Common myeloid progenitor, CD34-positive (primary cell): Measurements from ENCODE around the gene HSF4. TPM values are rescaled to one million over a fixed set of nuclear protein-coding genes. Genes with fewer than 3 reads are reported as not detected.

Source experiments
- CTCF ChIA-PET: fragments of 350-600 bp; sonication (Branson Sonifier 250); formaldehyde crosslinking; loops from one replicate; lab custom pipeline; 2021; ENCODE audit warnings: antibody characterized with exemption; lab: Charles Lee
- POLR2A ChIA-PET: fragments of 350-600 bp; sonication (Branson Sonifier 250); formaldehyde crosslinking; loops from one replicate; lab custom pipeline; 2021; ENCODE audit warnings: antibody characterized with exemption; lab: Charles Lee
- DNase-seq, 3 donors: peaks; one replicate each; pipeline versions ENCODE4 v3.0.0 to v3.0.0-alpha.2; 2013
- H3K27ac ChIP-seq, 2 experiments: 1 replicate in 1 of 2; 2 replicates in 1 of 2; pipeline ENCODE4 v1.7.0; 2013; ENCODE audit warnings: inconsistent platforms in 2 of 2, low read length in 2 of 2, mild to moderate bottlenecking in 2 of 2, low read depth in 1 of 2, moderate library complexity in 1 of 2; ENCODE audit not compliant: severe bottlenecking in 2 of 2, insufficient read depth in 1 of 2, poor library complexity in 1 of 2
- H3K27me3 ChIP-seq, 5 experiments: replicated peaks in 2 of 5; 1 replicate in 3 of 5; 2 replicates in 2 of 5; pipeline versions ENCODE4 v1.6.1 to v1.7.0; 2013; ENCODE audit warnings: low read length in 4 of 5, mild to moderate bottlenecking in 2 of 5, moderate library complexity in 2 of 5, inconsistent platforms in 1 of 5; ENCODE audit not compliant: insufficient read depth in 5 of 5, control insufficient read depth in 4 of 5
- H3K36me3 ChIP-seq, 4 experiments: 1 replicate in 2 of 4; 2 replicates in 2 of 4; pipeline versions ENCODE4 v1.6.1 to v1.7.0; 2013; ENCODE audit warnings: low read length in 3 of 4, control low read depth in 1 of 4, mild to moderate bottlenecking in 1 of 4; ENCODE audit not compliant: control insufficient read depth in 4 of 4, insufficient read depth in 4 of 4
- H3K4me1 ChIP-seq, 4 experiments: 1 replicate in 3 of 4; 2 replicates in 1 of 4; pipeline versions ENCODE4 v1.6.1 to v1.7.1; 2013; ENCODE audit warnings: low read length in 3 of 4, mild to moderate bottlenecking in 3 of 4, control low read depth in 1 of 4, inconsistent platforms in 1 of 4, moderate library complexity in 1 of 4; ENCODE audit not compliant: control insufficient read depth in 4 of 4, insufficient read depth in 4 of 4; ENCODE audit errors: control extremely low read depth in 1 of 4
- H3K4me3 ChIP-seq, 7 experiments: 1 replicate in 4 of 7; 2 replicates in 3 of 7; pipeline versions ENCODE4 v1.5.1 to v1.7.0; 2013; ENCODE audit warnings: mild to moderate bottlenecking in 7 of 7, low read length in 6 of 7, moderate library complexity in 6 of 7, inconsistent platforms in 2 of 7, low read depth in 2 of 7, control low read depth in 1 of 7; ENCODE audit not compliant: insufficient read depth in 4 of 7, control insufficient read depth in 1 of 7; ENCODE audit errors: extremely low read depth in 1 of 7
- H3K9me3 ChIP-seq, 5 experiments: 1 replicate in 4 of 5; 2 replicates in 1 of 5; pipeline versions ENCODE4 v1.6.1 to v1.7.1; 2013; ENCODE audit warnings: low read length in 4 of 5, mild to moderate bottlenecking in 2 of 5, inconsistent platforms in 1 of 5, low read depth in 1 of 5, moderate library complexity in 1 of 5; ENCODE audit not compliant: control insufficient read depth in 4 of 5, insufficient read depth in 2 of 5; ENCODE audit errors: control extremely low read depth in 1 of 5
- WGBS: methylation state at CpG from one replicate; pipeline ENCODE4 v1.1.5; 2013; ENCODE audit not compliant: insufficient coverage; 5-methylcytosine and 5-hydroxymethylcytosine counted together
- polyA plus RNA-seq: library from polyadenylated mRNA; unstranded; fragments of 120-200 nt; gene quantifications from one replicate; pipeline ENCODE4 v1.2.1, GENCODE V29; 2013

The HSF4 gene, protein sequence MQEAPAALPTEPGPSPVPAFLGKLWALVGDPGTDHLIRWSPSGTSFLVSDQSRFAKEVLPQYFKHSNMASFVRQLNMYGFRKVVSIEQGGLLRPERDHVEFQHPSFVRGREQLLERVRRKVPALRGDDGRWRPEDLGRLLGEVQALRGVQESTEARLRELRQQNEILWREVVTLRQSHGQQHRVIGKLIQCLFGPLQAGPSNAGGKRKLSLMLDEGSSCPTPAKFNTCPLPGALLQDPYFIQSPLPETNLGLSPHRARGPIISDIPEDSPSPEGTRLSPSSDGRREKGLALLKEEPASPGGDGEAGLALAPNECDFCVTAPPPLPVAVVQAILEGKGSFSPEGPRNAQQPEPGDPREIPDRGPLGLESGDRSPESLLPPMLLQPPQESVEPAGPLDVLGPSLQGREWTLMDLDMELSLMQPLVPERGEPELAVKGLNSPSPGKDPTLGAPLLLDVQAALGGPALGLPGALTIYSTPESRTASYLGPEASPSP
- polyA plus RNA-seq = 6.3 TPM

DNA sequence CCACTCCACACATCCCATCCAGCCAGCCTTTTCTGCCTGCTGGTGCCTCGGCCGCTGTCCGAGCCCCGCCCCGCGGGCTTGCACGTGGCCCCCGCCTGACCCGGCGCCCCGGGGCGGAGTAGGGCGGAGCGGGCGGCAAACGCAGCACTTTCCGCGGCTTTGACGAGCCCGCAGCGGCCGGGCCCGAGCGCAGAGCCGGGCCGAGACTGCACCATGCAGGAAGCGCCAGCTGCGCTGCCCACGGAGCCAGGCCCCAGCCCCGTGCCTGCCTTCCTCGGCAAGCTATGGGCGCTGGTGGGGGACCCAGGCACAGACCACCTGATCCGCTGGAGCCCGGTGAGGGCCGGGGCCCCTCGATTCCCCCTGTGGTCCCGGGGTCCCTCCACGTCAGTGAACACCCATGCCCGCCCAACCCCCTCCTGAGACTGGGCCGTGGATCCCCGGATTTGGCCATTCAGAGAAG, at the start of gene HSF4:
Gene HSF4, plus strand, starts transcription at position 147 of the 463 bp plus-strand sequence. Its CDS starts 67 bp downstream, at position 214.
- Histone ChIP-seq H3K4me3 (peak within 1 kb of the TSS in 6 of 7 experiments; percentile 16 to 66 (median 48)), H3K36me3 (no peaks in the 10 kb centered on the region), H3K27ac (no peak within 1 kb of the TSS), H3K9me3 (no peaks in the 10 kb centered on the region), H3K4me1 (peaks cover 0 to 67% (median 50%) of the 10 kb centered on the region in 4 experiments), H3K27me3 (peaks cover 6 to 86% (median 28%) of the 10 kb centered on the region in 5 experiments)
- no peak for DNase-seq
- ChIA-PET POLR2A (no interaction called here), CTCF (interaction anchor here (1.0 to 1.5 kb wide), 3 partner anchors 9 to 20 kb away, joined by 4 to 5 read pairs (median 5); no protein-coding TSS in a partner anchor)
- under 1% methylated on average over 33 of the region's 41 CpGs for WGBS

DNA sequence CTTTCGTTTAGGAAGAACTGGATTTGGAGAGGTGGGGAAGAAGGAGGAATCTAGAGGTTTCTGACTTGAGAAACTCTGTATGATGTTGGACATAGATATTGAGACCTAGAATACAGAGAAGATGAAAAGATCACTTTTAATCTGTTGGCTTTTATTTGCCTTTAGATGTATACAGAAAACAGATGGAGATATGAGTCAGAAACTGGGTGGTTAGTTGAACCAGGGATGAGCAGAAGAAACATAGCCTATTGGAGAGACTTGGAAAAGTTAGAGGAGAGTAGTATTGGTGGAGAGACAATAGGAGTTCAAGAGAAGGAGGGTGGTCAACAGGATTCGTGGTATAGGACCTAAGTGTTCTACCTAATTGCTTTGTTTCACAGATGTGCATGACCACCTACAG, 49.8 kb upstream of the HSF4 start:
- DNase-seq = no peak
- Histone ChIP-seq H3K9me3 (no peaks in the 10 kb centered on the region), H3K27me3 (no peaks in the 10 kb centered on the region), H3K4me3 (no peak overlapping the region), H3K36me3 (peaks cover 0 to 5% (median 3%) of the 10 kb centered on the region in 4 experiments), H3K27ac (no peak overlapping the region), H3K4me1 (peaks cover 7 to 30% (median 22%) of the 10 kb centered on the region in 4 experiments)
- 100% methylated on average over 2 of the region's 2 CpGs for WGBS
- ChIA-PET POLR2A (no interaction called here), CTCF (interaction anchor here (1.1 to 5.7 kb wide), 5 partner anchors 13 to 83 kb away, joined by 4 to 30 read pairs (median 6); no protein-coding TSS in a partner anchor)

DNA sequence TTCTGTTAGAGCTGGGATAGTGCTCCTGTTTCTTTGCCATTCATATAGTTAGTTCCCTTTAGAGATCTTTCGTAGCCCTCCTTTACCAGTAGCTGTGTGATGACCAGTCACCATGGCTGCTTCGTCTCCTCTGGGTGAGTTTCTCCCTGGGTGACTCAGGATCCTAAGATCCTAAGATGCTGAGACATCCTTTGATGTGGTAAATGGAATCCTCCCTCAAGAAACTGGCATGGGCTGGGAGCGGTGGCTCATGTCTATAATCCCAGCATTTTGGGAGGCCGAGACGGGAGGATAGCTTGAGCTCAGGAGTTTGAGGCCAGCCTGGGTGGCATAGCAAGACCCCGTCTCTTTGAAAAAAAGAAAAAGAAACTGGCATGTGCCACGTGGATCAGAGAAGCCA, 48.9 kb upstream of the HSF4 start:
- Histone ChIP-seq H3K4me3 (no peak overlapping the region), H3K27ac (no peak overlapping the region), H3K4me1 (peaks cover 7 to 25% (median 17%) of the 10 kb centered on the region in 4 experiments), H3K27me3 (no peaks in the 10 kb centered on the region), H3K9me3 (no peaks in the 10 kb centered on the region), H3K36me3 (peaks cover 4 to 13% (median 10%) of the 10 kb centered on the region in 4 experiments)
- no peak for DNase-seq
- WGBS = 96% methylated on average over 6 of the region's 7 CpGs
- ChIA-PET POLR2A (no interaction called here), CTCF (interaction anchor here (1.0 to 5.7 kb wide), 9 partner anchors 13 to 100 kb away, joined by 3 to 30 read pairs (median 4); no protein-coding TSS in a partner anchor)

DNA sequence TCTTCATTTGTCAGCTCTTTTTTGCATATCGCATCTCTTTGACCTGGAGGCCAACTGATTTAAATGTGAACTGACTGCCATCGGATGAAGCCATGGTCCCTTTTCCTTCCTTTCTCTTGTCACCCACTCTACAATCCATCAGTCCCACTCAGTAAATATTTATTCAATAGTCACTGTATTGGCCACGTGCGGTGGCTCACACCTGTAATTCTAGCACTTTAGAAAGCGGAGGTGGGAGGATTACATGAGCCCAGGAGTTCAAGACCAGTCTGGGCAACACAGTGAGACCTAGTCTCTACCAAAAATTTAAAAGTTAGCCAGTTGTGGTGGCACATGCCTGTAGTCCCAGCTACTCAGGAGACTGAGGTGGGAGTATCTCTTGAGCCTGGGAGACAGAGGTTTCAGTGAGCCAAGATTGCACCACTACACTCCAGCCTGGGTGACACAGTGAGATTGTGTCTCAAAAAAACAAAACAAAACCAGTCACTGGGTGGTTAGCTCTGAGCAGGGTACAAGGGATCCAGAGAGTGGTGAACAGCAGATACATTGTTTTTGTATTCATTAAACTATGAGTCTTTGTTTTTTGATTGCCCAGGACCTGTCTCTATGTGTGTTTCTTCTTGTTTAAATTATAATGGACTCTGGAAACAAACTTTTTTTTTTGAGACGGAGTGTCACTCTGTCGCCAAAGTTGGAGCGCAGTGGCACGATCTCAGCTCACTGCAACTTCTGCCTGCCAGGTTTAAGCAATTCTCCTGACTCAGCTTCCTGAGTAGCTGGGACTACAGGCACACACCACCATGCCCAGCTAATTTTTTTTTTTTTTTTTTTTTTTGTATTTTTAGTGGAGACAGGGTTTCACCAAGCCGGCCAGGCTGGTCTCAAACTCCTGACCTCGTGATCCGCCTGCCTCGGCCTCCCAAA, 47.9 kb upstream of the HSF4 start:
- DNase-seq = peak in 2 of 3 donors; percentile 41
- no peaks in the 10 kb centered on the region for H3K9me3 ChIP-seq
- no peak overlapping the region for H3K27ac ChIP-seq
- peaks cover 3 to 16% (median 10%) of the 10 kb centered on the region in 4 experiments for H3K4me1 ChIP-seq
- no peaks in the 10 kb centered on the region for H3K27me3 ChIP-seq
- ChIA-PET POLR2A (interaction anchor here (0.6 kb wide), 2 partner anchors 68 to 128 kb away, joined by 3 read pairs; no protein-coding TSS in a partner anchor), CTCF (interaction anchor here (0.5 to 5.7 kb wide), 8 partner anchors 12 to 101 kb away, joined by 3 to 30 read pairs (median 4); no protein-coding TSS in a partner anchor)
- H3K4me3 ChIP-seq = no peak overlapping the region
- 94% methylated on average over 10 of the region's 13 CpGs for WGBS
- H3K36me3 ChIP-seq = peaks cover 5 to 20% (median 14%) of the 10 kb centered on the region in 4 experiments

DNA sequence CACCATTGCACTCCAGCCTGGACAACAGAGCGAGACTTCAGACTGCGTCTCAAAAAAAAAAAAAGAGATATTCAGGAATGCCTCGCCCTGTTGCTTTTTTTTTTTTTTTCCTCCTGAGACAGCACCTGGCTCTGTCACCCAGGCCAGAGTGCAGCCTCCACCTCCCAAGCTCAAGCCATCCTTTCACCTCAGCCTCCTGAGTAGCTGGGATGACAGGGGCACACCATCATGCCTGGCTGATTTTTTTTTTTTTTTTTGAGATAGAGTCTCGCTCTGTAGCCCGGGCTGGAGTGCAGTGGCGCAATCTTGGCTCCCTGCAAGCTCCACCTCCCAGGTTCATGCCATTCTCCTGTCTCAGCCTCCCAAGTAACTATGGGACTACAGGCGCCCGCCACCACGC, 46.8 kb upstream of the HSF4 start:
- ChIA-PET POLR2A (no interaction called here), CTCF (no interaction called here)
- no peak for DNase-seq
- Histone ChIP-seq H3K27ac (no peak overlapping the region), H3K4me1 (peaks cover under 1 to 11% (median 4%) of the 10 kb centered on the region in 4 experiments), H3K4me3 (no peak overlapping the region), H3K9me3 (no peaks in the 10 kb centered on the region), H3K36me3 (peaks cover 6 to 30% (median 12%) of the 10 kb centered on the region in 4 experiments), H3K27me3 (no peaks in the 10 kb centered on the region)
- WGBS = 100% methylated on average over 3 of the region's 9 CpGs

DNA sequence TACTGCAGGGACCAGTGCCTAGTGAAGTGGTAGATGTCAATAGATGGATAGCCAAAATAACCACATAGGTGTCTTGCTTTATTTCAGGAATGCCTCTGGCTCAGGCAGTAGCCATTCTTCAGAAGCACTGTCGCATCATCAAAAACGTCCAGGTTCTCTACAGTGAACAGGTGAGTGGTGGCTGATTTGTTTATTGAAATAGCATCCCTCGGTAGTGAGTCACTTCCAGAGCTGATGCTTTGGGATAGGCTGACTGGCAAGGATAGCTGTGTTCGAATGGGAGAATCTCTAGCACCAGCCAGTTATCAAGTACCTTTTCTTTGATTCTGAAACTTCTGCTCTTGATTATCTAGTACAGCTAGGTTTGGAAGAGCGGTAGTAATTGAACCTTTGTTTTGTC, 44.5 kb upstream of the HSF4 start:
- POLR2A ChIA-PET = no interaction called here
- H3K36me3 ChIP-seq = peaks cover 17 to 43% (median 19%) of the 10 kb centered on the region in 4 experiments
- no peak overlapping the region for H3K27ac ChIP-seq
- WGBS = 100% methylated on average over 4 of the region's 5 CpGs
- no peak overlapping the region for H3K4me3 ChIP-seq
- H3K9me3 ChIP-seq = no peaks in the 10 kb centered on the region
- H3K27me3 ChIP-seq = no peaks in the 10 kb centered on the region
- CTCF ChIA-PET = interaction anchor here (1.0 to 2.0 kb wide), 5 partner anchors 10 to 38 kb away, joined by 3 to 8 read pairs (median 4); partner anchors contain the start of gene PHAF1
- DNase-seq = no peak
- H3K4me1 ChIP-seq = peaks cover 0 to 8% (median 4%) of the 10 kb centered on the region in 4 experiments
